HG03060 (cell line): Measurements from ENCODE around the gene SCN10A.

Experiments
- ATAC-seq: cut with Tn5 transposase; IDR thresholded peaks from one replicate; pipeline ENCODE4 v1.9.1; 2021; ENCODE audit warnings: low read depth, moderate number of reproducible peaks; ENCODE audit not compliant: unreplicated experiment

SCN10A gene

DNA sequence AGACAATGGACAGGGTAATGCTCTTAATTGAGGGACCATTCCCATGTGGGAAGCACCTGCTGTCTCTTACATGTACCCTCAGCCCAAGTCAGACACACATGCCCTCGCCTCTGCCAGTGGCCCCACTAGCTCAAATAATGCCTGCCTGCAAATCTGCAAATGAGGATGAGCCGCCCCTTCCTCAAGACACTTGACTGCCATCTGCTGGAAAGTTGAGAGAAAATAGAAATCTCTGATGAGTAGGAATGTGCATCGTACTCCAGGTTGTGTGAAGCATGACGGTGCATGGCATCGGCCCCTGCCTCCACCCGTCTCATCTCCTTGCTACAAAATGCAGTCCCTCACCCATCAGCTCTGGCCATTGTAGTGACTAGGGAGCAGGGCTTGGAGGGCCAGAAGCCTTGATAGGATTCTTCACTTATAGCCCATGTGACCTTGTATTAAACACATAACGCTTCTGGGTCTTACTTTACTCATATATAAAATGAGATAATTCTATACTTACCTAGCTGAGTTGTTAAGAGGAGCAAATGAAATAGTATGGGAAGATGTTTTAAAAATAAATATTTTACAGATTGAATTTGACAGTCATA, 160.2 kb downstream of the SCN10A start:
- no peak for ATAC-seq

DNA sequence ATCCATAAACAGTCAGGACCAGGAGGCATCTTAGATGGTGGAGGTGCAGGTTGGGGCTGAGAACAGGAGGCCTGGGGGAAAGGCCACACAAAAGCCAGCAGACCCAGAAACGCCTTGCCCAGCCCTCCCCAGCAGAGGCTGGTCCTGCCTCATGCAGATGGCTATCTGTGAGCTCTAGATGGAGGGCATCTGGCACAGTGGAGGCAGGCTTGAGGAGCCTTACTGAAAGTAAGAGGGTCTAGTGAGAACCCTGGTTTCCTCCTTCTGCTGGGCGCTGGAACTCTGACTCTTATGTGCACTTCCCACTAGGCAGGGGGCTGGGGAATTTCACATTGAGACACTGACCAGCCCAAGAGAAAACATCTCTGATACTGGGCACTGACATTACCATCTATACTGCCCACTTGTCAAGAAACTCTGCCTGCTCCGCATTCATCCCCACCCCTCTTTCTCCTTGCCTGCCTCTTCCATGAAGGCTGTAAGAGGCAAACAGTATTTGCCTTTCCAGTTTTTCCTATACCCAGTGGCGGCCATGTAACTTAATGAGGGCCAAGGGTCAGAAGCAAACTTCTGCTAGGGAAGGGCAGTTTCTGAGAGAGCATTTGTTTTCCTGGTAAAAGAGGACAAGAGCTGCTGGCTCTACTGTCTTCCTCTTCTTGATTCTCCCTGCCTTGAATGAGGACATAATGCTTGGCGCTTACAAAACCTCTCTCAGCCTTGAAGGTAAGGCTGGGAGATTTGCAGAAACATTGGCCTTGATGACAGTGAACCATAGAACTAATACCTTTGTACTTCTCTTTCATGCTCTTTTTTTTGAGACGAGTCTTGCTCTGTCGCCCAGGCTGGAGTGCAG, 162.1 kb downstream of the SCN10A start:
- no peak for ATAC-seq

DNA sequence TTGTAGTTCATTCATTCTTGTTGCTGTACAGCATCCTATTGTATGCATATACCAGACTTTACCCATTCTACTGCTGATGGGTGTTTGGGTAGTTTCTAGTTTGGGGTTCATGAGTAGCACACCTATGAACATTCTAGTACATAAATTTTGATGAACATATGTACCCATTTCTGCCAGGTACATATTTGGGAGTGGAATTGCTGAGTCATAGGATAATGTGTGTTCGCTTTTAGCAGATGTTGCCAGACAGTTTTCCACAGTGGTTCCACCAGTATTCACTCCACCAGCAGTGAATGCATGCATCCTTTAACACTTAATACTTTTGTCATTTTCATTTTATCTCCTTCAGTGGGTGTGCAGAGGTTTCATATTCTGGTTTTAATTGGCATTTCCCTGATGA, 163.1 kb downstream of the SCN10A start:
- no peak for ATAC-seq

DNA sequence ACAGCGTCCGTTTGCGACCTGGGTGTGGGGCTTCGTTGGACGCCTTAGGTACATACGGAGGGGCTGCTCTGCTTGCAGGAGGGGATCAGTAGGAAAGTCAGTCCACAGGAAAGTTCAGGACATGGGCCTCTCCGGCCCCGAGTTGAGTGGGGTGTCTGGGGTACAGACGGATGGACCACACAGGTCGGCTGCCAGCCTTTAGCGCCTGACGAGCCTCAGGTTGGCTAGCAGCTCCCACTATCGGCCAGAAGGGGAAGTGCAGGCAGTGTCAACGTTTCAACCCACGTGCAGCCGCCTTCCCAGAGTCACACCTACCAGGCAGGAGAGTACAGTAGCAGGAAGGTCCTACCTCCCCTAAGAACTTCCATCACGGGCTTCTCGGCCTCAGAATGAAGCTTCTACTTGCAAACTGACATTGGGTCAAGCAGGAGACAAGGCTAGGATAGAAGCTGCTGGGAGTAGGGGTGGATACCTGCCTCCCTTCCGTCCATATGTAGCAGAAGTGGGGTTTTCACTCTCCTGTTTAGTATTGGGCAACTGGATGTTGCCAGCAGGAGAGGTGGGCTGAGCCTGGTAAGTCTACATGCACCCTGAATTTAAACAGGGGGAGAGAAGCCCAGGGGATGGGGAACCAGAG, 164.7 kb downstream of the SCN10A start:
- no peak for ATAC-seq

DNA sequence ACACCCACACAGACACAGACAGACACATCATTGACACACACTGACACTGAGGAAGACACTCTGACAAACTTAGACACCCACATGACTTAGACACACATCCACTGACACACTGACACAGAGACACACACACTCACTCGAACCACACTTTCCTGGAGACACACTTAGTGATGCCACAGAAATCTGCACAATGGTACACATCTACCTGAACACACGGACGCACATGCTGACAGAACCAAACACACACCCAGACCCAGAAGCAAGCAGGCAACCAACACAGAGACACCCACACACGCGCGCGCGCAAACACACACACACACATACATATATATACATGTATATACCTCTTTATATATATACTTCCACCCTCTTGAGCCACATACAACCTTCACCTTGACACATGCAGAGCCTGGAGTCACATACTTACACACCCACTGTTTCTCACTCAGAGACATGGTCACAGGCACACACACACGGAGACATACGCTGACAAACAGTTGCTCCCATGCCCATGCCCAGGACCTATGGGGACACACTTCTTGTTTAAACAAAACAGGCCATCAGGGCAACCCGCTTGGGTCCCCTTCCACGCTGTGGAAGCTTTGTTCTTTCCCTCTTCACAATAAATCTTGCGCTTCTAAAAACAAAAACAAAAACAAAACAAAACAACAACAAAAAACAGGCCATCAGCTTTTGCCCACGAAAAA, 165.6 kb downstream of the SCN10A start:
- no peak for ATAC-seq

DNA sequence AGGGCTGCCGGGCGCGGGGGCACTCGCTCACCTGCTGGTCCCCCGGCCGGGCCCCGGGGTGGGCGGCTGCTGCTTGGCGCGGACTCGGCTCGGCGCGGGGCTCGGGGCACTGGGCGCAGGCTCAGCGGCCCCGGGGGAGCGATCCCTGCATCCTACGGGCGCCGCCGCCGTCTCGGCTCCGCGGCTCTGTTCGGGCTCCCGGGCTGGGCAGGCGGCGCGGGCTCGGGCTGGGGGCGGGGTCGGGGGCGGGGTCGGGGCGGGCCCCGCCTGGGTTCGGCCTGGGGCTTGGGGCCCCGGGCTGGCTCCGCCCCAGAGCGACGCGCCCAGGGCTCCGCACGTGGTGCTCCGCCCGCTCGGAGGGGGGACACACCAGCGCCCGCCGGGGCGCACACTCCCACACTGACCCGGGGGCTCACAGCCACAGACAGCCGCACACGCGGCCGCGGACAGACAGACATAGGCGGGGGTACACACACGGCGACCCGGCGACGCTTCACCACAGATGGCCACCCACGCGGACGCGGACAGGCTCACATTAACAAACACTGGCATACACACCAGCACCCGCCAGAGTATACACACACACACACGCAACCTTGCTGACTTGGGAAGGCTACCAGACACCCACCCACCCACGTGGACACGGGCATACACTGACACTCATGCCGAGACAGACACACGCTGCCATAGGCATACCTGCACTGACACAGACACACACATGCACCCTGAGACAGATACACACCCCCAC, 166.3 kb downstream of the SCN10A start, which contains the start of gene SCN5A:
SCN5A (minus strand) TSS at position 188 of the 748 bp plus-strand sequence. CDS start 16,380 bp downstream, outside the sequence.
- ATAC-seq, result no peak

DNA sequence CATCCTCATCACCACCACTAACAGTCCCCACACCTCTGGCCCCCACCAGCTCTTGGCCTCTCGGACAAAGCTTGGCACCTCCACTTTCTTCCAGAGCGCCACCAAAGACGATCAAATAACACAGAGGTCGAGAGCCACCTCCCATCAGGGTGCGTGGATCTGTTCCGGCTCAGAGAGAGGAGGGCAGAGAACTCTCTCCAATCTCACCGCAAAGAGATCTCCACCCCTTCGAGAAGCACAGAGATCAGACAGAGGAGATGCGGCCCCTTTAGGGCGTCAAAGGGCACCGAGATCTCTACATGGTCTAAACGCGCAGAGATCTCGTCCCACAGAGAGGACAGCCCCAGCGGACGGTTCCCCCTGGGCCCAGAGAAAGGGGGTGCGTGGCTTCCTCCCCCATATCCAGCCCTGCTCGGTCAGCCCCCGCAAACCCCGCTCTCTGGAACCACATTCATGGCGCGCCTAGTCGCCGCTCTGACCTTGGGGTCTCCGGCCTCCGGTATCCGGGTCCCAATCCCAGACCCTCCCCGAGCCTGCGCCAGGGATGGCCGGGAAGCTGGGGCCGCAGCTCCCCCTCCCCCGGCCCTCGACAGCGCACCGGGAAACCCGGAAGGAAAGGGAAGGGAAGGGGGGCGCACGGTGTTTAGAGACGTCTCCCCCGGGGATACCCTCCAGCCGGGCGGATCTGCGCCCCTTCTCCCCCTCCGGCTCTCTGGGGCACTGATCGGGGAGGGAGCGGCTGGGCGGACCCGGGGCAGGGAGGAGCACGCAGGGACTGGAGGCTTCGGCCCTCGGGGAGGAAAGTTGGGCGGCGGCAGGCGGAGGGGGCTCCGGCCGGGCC, 167.1 kb downstream of the SCN10A start:
- ATAC-seq, result no peak

DNA sequence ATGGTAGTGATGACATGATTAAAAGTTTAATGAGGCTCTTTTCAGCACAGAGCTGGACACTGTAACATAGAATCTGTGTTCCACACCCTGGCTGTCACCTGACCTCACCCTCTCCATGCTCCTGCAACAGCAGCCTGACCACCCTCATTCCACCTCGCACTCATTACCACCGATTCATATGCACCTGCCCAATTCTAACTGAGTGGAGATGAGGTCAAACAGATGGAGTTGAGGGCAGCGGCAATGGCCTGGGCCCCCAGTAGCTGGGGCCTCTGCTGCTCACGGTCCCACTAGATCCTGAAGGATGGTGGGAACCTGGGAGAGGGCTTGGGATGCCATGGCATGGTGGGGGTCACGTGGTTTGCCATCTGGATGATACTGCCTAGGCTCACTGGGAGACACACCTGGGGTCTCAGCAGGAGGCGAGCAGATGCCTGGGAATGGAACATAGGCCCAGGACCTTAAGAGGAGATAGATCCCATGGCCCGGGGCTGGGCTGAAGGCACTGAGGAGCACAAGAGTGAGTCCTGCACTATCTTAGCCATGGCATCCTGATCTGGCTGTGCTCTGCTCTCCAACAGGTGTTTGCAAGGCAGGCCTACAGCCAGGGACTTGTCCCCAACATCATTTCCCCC, 167.9 kb downstream of the SCN10A start:
- ATAC-seq, result no peak

DNA sequence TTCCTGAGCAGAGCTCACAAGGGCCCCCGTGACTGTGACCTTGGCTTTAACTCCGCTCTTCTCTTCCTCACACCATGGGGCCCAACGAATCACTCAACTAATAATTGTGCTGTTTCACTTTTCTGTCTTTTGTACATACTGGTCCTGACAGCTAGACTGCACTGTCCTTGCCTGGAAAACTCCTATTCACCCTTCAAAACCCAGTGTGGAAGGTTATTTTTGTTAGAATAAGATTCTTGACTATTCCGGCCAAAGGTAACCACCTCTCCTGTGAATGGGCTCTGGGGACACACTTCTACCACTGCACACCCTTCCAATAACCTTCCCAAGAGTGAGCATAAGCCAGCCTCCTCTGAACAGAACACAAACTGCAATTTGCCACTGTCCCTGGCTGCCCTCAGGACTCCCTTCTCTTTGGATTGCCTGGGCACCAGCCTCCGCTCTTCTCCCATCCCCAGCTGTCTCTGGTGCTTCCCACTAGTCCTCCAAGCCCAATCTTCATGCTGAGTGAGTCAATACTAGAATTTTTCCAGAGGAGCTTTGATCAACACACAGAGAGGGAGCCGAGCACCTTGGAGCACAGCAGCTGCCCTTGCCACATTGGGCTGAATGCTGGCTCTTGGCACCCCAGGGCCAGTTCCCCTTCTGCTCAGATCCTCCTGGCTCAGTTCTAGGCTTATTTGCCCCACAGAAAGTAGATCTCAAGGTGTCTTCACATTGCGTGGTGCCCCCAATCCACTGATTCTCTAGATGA, 168.6 kb downstream of the SCN10A start:
- no peak for ATAC-seq
